Mesenchymal stem cell (in vitro differentiated cells and primary cell): ENCODE data around the gene DDO. TPM values are rescaled to one million over a fixed set of nuclear protein-coding genes. Genes with fewer than 3 reads are reported as not detected.

Experiments used
- DNase-seq: peaks from one replicate; pipeline ENCODE4 v3.0.0-alpha.2; 2013
- H2AFZ ChIP-seq: one replicate; pipeline ENCODE4 v1.6.1; 2013; ENCODE audit warnings: low read depth, mild to moderate bottlenecking, control low read depth, inconsistent platforms, low read length, moderate library complexity
- H2AK5ac ChIP-seq: 2 replicates; pipeline ENCODE4 v1.6.1; 2013; ENCODE audit warnings: low read length, moderate library complexity, mild to moderate bottlenecking, inconsistent platforms; ENCODE audit not compliant: severe bottlenecking
- H2BK120ac ChIP-seq: one replicate; pipeline ENCODE4 v1.6.1; 2013; ENCODE audit warnings: low read depth, mild to moderate bottlenecking, inconsistent platforms, low read length, moderate library complexity
- H2BK12ac ChIP-seq, 2 experiments: one replicate each; pipeline ENCODE4 v1.6.1; 2013; ENCODE audit warnings: inconsistent platforms in 2 of 2, low read length in 2 of 2, mild to moderate bottlenecking in 2 of 2, moderate library complexity in 2 of 2, control low read depth in 1 of 2
- H2BK15ac ChIP-seq: one replicate; pipeline ENCODE4 v1.6.1; 2013; ENCODE audit warnings: mild to moderate bottlenecking, low read depth, inconsistent platforms; ENCODE audit not compliant: poor library complexity, severe bottlenecking
- H2BK5ac ChIP-seq: 2 replicates; pipeline ENCODE4 v1.6.1; 2013; ENCODE audit warnings: low read depth, mild to moderate bottlenecking, low read length, control low read depth, inconsistent platforms; ENCODE audit not compliant: poor library complexity, severe bottlenecking
- H3K14ac ChIP-seq, 2 experiments: one replicate each; pipeline ENCODE4 v1.6.1; 2013; ENCODE audit warnings: inconsistent platforms in 2 of 2, low read length in 2 of 2, control low read depth in 1 of 2, mild to moderate bottlenecking in 1 of 2, moderate library complexity in 1 of 2
- H3K18ac ChIP-seq, 2 experiments: one replicate each; pipeline ENCODE4 v1.6.1; 2013; ENCODE audit warnings: inconsistent platforms in 2 of 2, low read length in 2 of 2, control low read depth in 1 of 2, low read depth in 1 of 2, mild to moderate bottlenecking in 1 of 2
- H3K23ac ChIP-seq, 2 experiments: one replicate each; pipeline ENCODE4 v1.6.1; 2013; ENCODE audit warnings: inconsistent platforms in 2 of 2, low read length in 2 of 2, mild to moderate bottlenecking in 2 of 2, moderate library complexity in 2 of 2, control low read depth in 1 of 2
- H3K27ac ChIP-seq: 2 replicates; pipeline ENCODE4 v1.5.1; 2013; ENCODE audit warnings: mild to moderate bottlenecking, moderate library complexity, low read length, control low read depth, inconsistent platforms; ENCODE audit not compliant: poor library complexity, severe bottlenecking
- H3K27me3 ChIP-seq, 2 experiments: 2 replicates each; pipeline versions ENCODE4 v1.6.1 to v1.7.0; 2013; ENCODE audit warnings: low read length in 2 of 2, mild to moderate bottlenecking in 2 of 2, moderate library complexity in 2 of 2, control low read depth in 1 of 2, inconsistent platforms in 1 of 2; ENCODE audit not compliant: control insufficient read depth in 1 of 2, insufficient read depth in 1 of 2
- H3K36me3 ChIP-seq, 2 experiments: 2 replicates each; pipeline versions ENCODE4 v1.6.1 to v1.7.0; 2013; ENCODE audit warnings: low read length in 2 of 2, control low read depth in 1 of 2, inconsistent platforms in 1 of 2, low read depth in 1 of 2, mild to moderate bottlenecking in 1 of 2; ENCODE audit not compliant: insufficient read depth in 2 of 2, control insufficient read depth in 1 of 2
- H3K4ac ChIP-seq, 2 experiments: one replicate each; pipeline ENCODE4 v1.6.1; 2013; ENCODE audit warnings: inconsistent platforms in 2 of 2, low read length in 2 of 2, mild to moderate bottlenecking in 2 of 2, moderate library complexity in 2 of 2, control low read depth in 1 of 2, low read depth in 1 of 2
- H3K4me1 ChIP-seq: 2 replicates; pipeline ENCODE4 v1.6.1; 2013; ENCODE audit warnings: low read depth, low read length, control low read depth; ENCODE audit not compliant: control insufficient read depth, insufficient read depth
- H3K4me2 ChIP-seq: 2 replicates; pipeline ENCODE4 v1.6.1; 2013; ENCODE audit warnings: low read length, mild to moderate bottlenecking, inconsistent platforms; ENCODE audit not compliant: poor library complexity, severe bottlenecking
- H3K4me3 ChIP-seq, 2 experiments: 2 replicates each; pipeline versions ENCODE4 v1.5.1 to v1.7.0; 2013; ENCODE audit warnings: low read length in 2 of 2, mild to moderate bottlenecking in 2 of 2, control low read depth in 1 of 2, low read depth in 1 of 2; ENCODE audit not compliant: insufficient read depth in 1 of 2
- H3K79me1 ChIP-seq: replicated peaks from 2 replicates; pipeline ENCODE4 v1.6.1; 2013; ENCODE audit warnings: mild to moderate bottlenecking, control low read depth, low read length, inconsistent platforms; ENCODE audit not compliant: poor library complexity, severe bottlenecking
- H3K9ac ChIP-seq: 2 replicates; pipeline ENCODE4 v1.7.0; 2013; ENCODE audit warnings: mild to moderate bottlenecking, low read length, moderate library complexity
- H3K9me3 ChIP-seq: 2 replicates; pipeline ENCODE4 v1.7.0; 2013; ENCODE audit warnings: mild to moderate bottlenecking, low read length; ENCODE audit not compliant: control insufficient read depth
- H4K8ac ChIP-seq: one replicate; pipeline ENCODE4 v1.6.1; 2013; ENCODE audit warnings: inconsistent platforms, mild to moderate bottlenecking, low read length, moderate library complexity
- H4K91ac ChIP-seq: one replicate; pipeline ENCODE4 v1.6.1; 2013; ENCODE audit warnings: mild to moderate bottlenecking, low read length, inconsistent platforms
- WGBS: methylation state at CpG from one replicate; pipeline ENCODE4 v1.1.7; 2013; ENCODE audit warnings: mixed read lengths; 5-methylcytosine and 5-hydroxymethylcytosine counted together
- polyA plus RNA-seq, 2 experiments: library from polyadenylated mRNA; stranded (reverse); fragments of 200-250 nt; gene quantifications; one replicate each; pipeline ENCODE4 v1.2.3, GENCODE V29; 2013

Gene DDO, protein sequence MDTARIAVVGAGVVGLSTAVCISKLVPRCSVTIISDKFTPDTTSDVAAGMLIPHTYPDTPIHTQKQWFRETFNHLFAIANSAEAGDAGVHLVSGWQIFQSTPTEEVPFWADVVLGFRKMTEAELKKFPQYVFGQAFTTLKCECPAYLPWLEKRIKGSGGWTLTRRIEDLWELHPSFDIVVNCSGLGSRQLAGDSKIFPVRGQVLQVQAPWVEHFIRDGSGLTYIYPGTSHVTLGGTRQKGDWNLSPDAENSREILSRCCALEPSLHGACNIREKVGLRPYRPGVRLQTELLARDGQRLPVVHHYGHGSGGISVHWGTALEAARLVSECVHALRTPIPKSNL
- polyA plus RNA-seq (2013, experiment 1 of 2), result 0.01 TPM
- not detected for polyA plus RNA-seq (2013, experiment 2 of 2)

DNA sequence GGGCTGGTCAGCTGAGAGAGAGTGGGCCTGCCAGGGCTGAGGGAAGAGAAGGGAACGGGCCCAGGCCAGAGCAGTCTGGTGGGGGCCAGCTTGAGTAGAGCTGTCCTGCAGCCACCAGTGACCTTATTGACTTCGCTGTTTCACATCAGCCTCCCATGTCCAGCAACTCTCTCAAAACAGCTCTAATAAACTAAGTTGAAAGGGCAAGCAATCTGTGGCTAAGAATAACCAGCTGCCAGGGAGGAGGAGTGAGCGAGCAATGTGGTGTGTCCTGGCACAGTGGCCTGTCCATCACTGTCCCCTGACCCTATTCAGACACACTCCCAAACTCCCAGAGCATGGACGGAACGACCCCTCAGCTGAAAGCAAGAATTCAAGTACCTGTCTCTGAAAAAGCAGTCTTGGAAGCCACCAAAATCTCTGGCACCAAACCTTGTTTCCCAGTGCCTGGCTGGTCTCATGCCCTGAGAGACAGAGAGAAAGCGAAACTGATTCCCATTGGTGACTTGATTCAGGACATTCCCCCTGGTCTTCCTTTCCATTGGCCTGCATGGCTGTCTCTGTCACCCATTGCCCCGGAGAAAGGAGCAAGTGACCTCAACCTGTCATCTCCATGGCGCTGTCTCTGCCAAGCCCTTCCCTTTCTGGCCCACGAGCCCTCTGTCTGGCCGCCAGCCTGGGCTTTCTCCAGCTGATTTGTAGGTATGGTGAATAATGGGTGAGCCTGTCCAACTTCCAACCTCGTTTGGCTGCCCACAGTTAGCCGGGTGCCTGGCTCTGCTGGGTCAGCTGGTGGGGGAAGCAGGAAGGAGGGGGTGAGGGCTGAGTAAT lies at the start of gene DDO:
Gene DDO (minus strand): TSS at position 490 of the 831 bp plus-strand sequence. CDS start 2,113 bp downstream, outside the sequence.
- H4K8ac ChIP-seq, result peak within 1 kb of the TSS; percentile 76
- WGBS, result 87% methylated on average over 10 of the region's 12 CpGs
- no peak within 1 kb of the TSS for H2AK5ac ChIP-seq
- H2BK15ac ChIP-seq, result no peak within 1 kb of the TSS
- H3K27me3 ChIP-seq, result peaks cover 5 to 25% of the 10 kb centered on the region in 2 experiments
- H3K36me3 ChIP-seq, result no peaks in the 10 kb centered on the region
- H3K14ac ChIP-seq, result no peak within 1 kb of the TSS
- peak within 1 kb of the TSS; percentile 32 for H2AFZ ChIP-seq
- H3K9ac ChIP-seq, result peak within 1 kb of the TSS; percentile 73
- H3K4ac ChIP-seq, result no peak within 1 kb of the TSS
- no peak within 1 kb of the TSS for H3K18ac ChIP-seq
- H3K4me2 ChIP-seq, result no peak within 1 kb of the TSS
- H3K27ac ChIP-seq, result no peak within 1 kb of the TSS
- H4K91ac ChIP-seq, result no peak within 1 kb of the TSS
- peak; percentile 14 for DNase-seq
- H2BK5ac ChIP-seq, result no peak within 1 kb of the TSS
- peak within 1 kb of the TSS in 1 of 2 experiments; percentile 69 for H3K4me3 ChIP-seq
- H3K4me1 ChIP-seq, result peaks cover 4% of the 10 kb centered on the region
- no peak within 1 kb of the TSS for H2BK120ac ChIP-seq
- H3K23ac ChIP-seq, result no peak within 1 kb of the TSS
- no peak within 1 kb of the TSS for H2BK12ac ChIP-seq
- H3K79me1 ChIP-seq, result no peaks in the 10 kb centered on the region
- H3K9me3 ChIP-seq, result no peaks in the 10 kb centered on the region

DNA sequence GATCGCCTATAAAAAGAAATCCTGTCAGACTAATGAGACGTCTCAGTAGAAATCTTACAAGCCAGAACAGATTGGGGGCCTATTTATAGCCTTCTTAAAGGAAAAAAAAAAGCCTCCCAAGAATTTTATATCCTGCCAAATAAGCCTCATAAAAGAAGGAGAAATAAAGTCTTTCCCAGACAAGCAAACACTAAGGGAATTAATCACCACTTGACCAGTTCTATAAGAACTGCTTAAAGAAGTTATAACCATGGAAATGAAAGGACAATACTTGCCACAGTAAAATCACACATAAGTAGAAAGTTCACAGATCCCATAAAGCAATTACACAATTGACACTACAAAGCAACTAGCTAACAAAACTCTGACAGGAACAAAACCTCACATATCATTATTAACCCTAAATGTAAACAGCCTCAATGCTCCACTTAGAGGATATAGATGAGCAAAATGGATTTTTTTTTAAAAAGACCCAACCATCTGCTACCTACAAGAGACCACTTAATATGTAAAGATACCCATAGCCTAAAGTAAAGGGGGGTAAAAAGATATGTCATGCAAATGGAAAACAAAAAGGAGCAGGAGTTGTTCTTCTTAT lies 47.6 kb upstream of the DDO start:
- no peaks in the 10 kb centered on the region for H3K79me1 ChIP-seq
- no peak overlapping the region for H2BK5ac ChIP-seq
- no peak overlapping the region for H2BK12ac ChIP-seq
- H3K36me3 ChIP-seq, result no peaks in the 10 kb centered on the region
- no peak overlapping the region for H3K9ac ChIP-seq
- H3K4me1 ChIP-seq, result no peaks in the 10 kb centered on the region
- peaks cover 36% of the 10 kb centered on the region for H3K9me3 ChIP-seq
- H3K14ac ChIP-seq, result no peak overlapping the region
- no peak overlapping the region for H2BK15ac ChIP-seq
- no peak overlapping the region for H3K18ac ChIP-seq
- no peak overlapping the region for H3K27ac ChIP-seq
- H2BK120ac ChIP-seq, result no peak overlapping the region
- no peak overlapping the region for H3K23ac ChIP-seq
- H3K4me3 ChIP-seq, result no peak overlapping the region
- peaks cover 0 to 16% of the 10 kb centered on the region in 2 experiments for H3K27me3 ChIP-seq
- no peak overlapping the region for H4K91ac ChIP-seq
- no peak overlapping the region for H2AFZ ChIP-seq
- H4K8ac ChIP-seq, result no peak overlapping the region
- DNase-seq, result no peak
- H2AK5ac ChIP-seq, result no peak overlapping the region
- H3K4me2 ChIP-seq, result no peak overlapping the region
- no peak overlapping the region for H3K4ac ChIP-seq
- WGBS, result 89% methylated on average over 2 of the region's 2 CpGs

DNA sequence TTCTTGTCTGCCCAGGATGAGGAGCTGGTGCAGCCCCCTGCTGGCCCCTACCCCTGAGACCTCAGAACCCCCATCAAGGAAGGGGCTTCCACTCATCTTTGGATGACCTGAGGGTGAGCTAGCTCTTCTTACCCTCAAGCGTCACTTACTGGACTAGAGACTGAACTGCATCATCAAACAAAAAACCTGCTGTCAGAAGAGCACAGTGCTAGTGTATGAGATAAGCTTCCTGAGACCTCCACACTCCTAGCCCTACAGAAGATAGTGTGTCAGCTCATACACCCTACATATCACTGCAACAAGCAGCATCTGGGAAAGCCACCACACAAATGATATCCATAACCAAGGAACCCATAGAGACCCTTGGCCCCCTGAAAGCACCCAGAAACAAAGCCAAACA lies 46.0 kb upstream of the DDO start:
- Histone ChIP-seq H3K4me2 (no peak overlapping the region), H3K23ac (no peak overlapping the region), H4K8ac (no peak overlapping the region), H2BK15ac (no peak overlapping the region), H3K18ac (no peak overlapping the region), H2AFZ (no peak overlapping the region), H3K27ac (no peak overlapping the region), H3K14ac (no peak overlapping the region), H2BK12ac (no peak overlapping the region), H2AK5ac (no peak overlapping the region), H3K4ac (no peak overlapping the region), H2BK5ac (no peak overlapping the region), H3K9ac (no peak overlapping the region), H3K9me3 (peaks cover 36% of the 10 kb centered on the region), H3K36me3 (no peaks in the 10 kb centered on the region), H4K91ac (no peak overlapping the region), H3K4me1 (no peaks in the 10 kb centered on the region), H3K4me3 (no peak overlapping the region), H3K79me1 (no peaks in the 10 kb centered on the region), H2BK120ac (no peak overlapping the region), H3K27me3 (peaks cover 0 to 9% of the 10 kb centered on the region in 2 experiments)
- WGBS, result 96% methylated on average over 1 of the region's 1 CpG
- DNase-seq, result no peak

DNA sequence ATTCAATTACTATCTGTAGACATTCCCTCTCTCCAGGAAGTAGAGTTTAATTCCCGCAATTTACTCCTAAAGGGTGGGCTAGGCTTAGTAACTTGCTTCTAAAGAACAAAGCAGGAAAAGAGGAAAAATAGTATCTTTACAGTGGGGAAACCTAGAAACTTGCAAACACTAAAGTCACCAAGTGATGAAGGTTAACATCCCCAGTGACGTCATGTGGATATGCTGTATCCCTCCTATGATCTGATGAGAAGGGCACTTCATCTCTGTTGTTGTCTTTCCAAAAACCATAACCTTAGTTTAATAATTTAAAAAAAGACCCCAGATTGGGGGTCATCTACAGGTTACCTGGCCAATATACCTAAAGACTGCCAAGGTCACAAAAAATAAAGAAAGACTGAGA lies 43.8 kb upstream of the DDO start:
- WGBS, result 100% methylated on average over 1 of the region's 2 CpGs
- no peak for DNase-seq
- Histone ChIP-seq H3K14ac (no peak overlapping the region), H3K36me3 (no peaks in the 10 kb centered on the region), H2BK12ac (no peak overlapping the region), H2BK15ac (no peak overlapping the region), H2AK5ac (no peak overlapping the region), H3K27ac (no peak overlapping the region), H3K27me3 (peaks cover 0 to 9% of the 10 kb centered on the region in 2 experiments), H2AFZ (no peak overlapping the region), H3K9ac (no peak overlapping the region), H2BK120ac (no peak overlapping the region), H3K79me1 (no peaks in the 10 kb centered on the region), H4K8ac (no peak overlapping the region), H2BK5ac (no peak overlapping the region), H3K9me3 (peaks cover 28% of the 10 kb centered on the region), H3K4me2 (no peak overlapping the region), H3K18ac (no peak overlapping the region), H3K4me1 (no peaks in the 10 kb centered on the region), H3K4me3 (no peak overlapping the region), H3K23ac (no peak overlapping the region), H3K4ac (no peak overlapping the region), H4K91ac (no peak overlapping the region)
